Measurements from ENCODE around the gene ELF4. TPM values are rescaled to one million over a fixed set of nuclear protein-coding genes. Genes with fewer than 3 reads are reported as not detected.
A peak's percentile ranks its signal among the peaks of the same experiment; 100 is the strongest.

ELF4 gene
- total RNA-seq, 1 experiment from 2014 or later: 19.2 TPM

DNA sequence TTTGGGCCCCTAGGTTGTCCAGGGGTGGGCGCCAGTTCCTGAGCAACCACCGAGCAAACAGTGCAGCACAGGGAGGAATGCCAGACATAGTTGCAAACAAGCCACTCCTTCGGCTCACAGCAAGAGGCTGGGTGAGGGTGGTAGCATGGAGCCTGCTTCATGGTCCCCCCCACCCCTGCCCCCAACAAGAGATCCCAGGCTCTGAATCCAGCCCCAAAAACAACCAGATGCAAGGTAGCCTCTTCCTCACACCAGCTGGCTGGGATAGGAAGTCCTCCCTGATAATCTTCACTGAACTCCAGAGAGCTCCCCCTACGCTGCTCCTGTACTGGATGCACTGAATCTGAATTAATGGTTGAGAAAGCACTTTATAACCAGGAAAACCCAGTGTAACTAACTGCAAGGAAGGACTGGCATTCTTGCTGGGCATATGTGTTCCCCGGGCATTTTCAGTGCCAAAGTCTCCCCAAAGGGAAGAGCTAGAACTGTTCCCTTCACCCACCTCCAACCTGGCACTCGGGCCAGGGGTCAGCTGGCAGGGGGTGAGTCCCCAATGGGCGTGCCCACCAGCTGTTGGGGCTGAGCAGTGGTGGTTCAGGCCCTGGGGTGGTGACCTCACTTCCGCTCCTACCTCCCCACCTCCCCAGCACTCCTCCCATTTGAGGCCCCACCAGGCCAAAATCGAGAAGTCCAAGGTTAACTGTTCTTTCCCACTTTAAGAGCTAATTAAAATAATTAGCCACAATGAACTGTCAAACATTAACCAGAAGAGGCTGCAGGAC lies 1.5 kb downstream of the ELF4 start:
- Histone ChIP-seq H3K9ac (ENCODE audit: low read length) (peak overlapping the region; percentile 77), H3K36me3 (ENCODE audit: control insufficient read depth in 1 of 2, insufficient read depth in 2 of 2, low read length in 2 of 2) (no peaks in the 10 kb centered on the region), H4K20me1 (ENCODE audit: insufficient read depth) (no peaks in the 10 kb centered on the region), H3K4me2 (ENCODE audit: low read length) (peak overlapping the region; percentile 89), H3K79me2 (ENCODE audit: insufficient read depth, low read length) (peaks cover 53% of the 10 kb centered on the region), H3K9me3 (ENCODE audit: control insufficient read depth in 1 of 2, insufficient read depth in 1 of 2, low read depth in 1 of 2, low read length in 2 of 2) (no peaks in the 10 kb centered on the region), H2AFZ (ENCODE audit: low read depth, low read length, poor library complexity, severe bottlenecking) (no peak overlapping the region), H3K27ac (ENCODE audit: low read depth, low read length) (peak overlapping the region; percentile 90), H3K27me3 (ENCODE audit: insufficient read depth, low read length) (no peaks in the 10 kb centered on the region), H3K4me3 (replicated peaks in 1 of 2; ENCODE audit: low read depth in 1 of 2, low read length in 2 of 2) (peak overlapping the region; percentile 57 to 62), H3K4me1 (ENCODE audit: control insufficient read depth in 1 of 2, insufficient read depth in 2 of 2, low read length in 2 of 2) (peaks cover 11 to 36% of the 10 kb centered on the region in 2 experiments), H3K9me2 (ENCODE audit: insufficient read depth) (no peaks in the 10 kb centered on the region)
- no peak for TF ChIP-seq CTCF (IDR thresholded peaks at IDR 0.05 in 2 of 3, conservative IDR thresholded peaks at IDR 0.05 in 1 of 3; ENCODE audit: borderline replicate concordance in 1 of 3, insufficient read depth in 1 of 3, low read depth in 2 of 3, low read length in 2 of 3)
- ATAC-seq (peak; percentile 41), DNase-seq (ENCODE audit: low read depth, low spot score) (no peak)
- intact Hi-C loops (cut with micrococcal nuclease): no loop called here
- ChIA-PET POLR2A (interaction anchor here (1.0 kb wide), 1 partner anchor 20 kb away, joined by 4 read pairs; no protein-coding TSS in a partner anchor), RAD21 (ENCODE audit: low non-redundant PET in 1 of 2, low total read pairs in 2 of 2, uncharacterized antibody in 2 of 2, unreplicated experiment in 2 of 2) (no interaction called here), CTCF (interaction anchor here (0.9 kb wide), 1 partner anchor 12 kb away, joined by 4 read pairs; no protein-coding TSS in a partner anchor)
- TSS peak; percentile 29 for BruUV-seq (replicated peaks)

DNA sequence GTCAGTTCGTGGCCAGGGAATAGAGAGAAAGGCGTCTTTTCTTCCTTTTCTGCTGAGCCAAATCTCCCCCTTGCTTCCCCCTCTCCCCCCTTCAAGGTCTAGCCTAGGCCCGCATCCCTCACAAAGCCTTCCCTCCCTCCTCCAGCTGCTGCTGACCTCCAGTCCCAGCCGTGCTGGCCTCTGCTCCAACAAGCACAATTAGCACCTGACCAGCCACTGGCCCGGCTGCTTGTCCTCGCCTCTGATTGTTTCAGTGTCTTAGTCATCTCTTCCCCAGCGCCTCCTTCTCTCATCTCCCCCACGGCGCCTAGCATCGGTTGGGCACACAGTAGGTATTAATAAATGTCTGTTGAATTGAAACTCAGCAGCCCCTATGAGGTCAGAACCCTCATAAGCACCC lies 4.2 kb downstream of the ELF4 start:
- no peak for DNase-seq (ENCODE audit: low read depth, low spot score)
- H4K20me1 ChIP-seq (ENCODE audit: insufficient read depth): 0 out of 2 replicates have a peak, but pooled peaks cover 1% of the 10 kb centered on the region
- peaks cover 0 to 15% of the 10 kb centered on the region in 2 experiments; a peak in 3 of 4 replicates for H3K4me1 ChIP-seq (ENCODE audit: control insufficient read depth in 1 of 2, insufficient read depth in 2 of 2, low read length in 2 of 2)
- ATAC-seq: no peak
- no TSS peak for BruUV-seq (replicated peaks)
- no peaks in the 10 kb centered on the region for H3K27me3 ChIP-seq (ENCODE audit: insufficient read depth, low read length)
- H3K9me3 ChIP-seq (ENCODE audit: control insufficient read depth in 1 of 2, insufficient read depth in 1 of 2, low read depth in 1 of 2, low read length in 2 of 2): no peaks in the 10 kb centered on the region
- ChIA-PET RAD21 (ENCODE audit: low non-redundant PET in 1 of 2, low total read pairs in 2 of 2, uncharacterized antibody in 2 of 2, unreplicated experiment in 2 of 2) (no interaction called here), POLR2A (no interaction called here), CTCF (no interaction called here)
- no peak overlapping the region for H2AFZ ChIP-seq (ENCODE audit: low read depth, low read length, poor library complexity, severe bottlenecking)
- no peaks in the 10 kb centered on the region for H3K36me3 ChIP-seq (ENCODE audit: control insufficient read depth in 1 of 2, insufficient read depth in 2 of 2, low read length in 2 of 2)
- H3K4me3 ChIP-seq (replicated peaks in 1 of 2; ENCODE audit: low read depth in 1 of 2, low read length in 2 of 2): no peak overlapping the region
- H3K27ac ChIP-seq (ENCODE audit: low read depth, low read length): no peak overlapping the region
- no peak overlapping the region for H3K4me2 ChIP-seq (ENCODE audit: low read length)
- TF ChIP-seq ZNF274 (IDR thresholded peaks at IDR 0.05; ENCODE audit: low read depth, low read length): no peak
- no peak for TF ChIP-seq CTCF (IDR thresholded peaks at IDR 0.05 in 2 of 3, conservative IDR thresholded peaks at IDR 0.05 in 1 of 3; ENCODE audit: borderline replicate concordance in 1 of 3, insufficient read depth in 1 of 3, low read depth in 2 of 3, low read length in 2 of 3)
- TF ChIP-seq EZH2 (IDR thresholded peaks at IDR 0.05): no peak
- TF ChIP-seq RAD21 (IDR thresholded peaks at IDR 0.05; ENCODE audit: low read depth): no peak
- TF ChIP-seq ZFX (IDR thresholded peaks at IDR 0.05): no peak
- TF ChIP-seq SIN3A (IDR thresholded peaks at IDR 0.05; ENCODE audit: low read depth): no peak
- no peak for TF ChIP-seq FOSL1 (IDR thresholded peaks at IDR 0.05; ENCODE audit: low read depth)
- H3K9ac ChIP-seq (ENCODE audit: low read length): no peak overlapping the region
- H3K79me2 ChIP-seq (ENCODE audit: insufficient read depth, low read length): peaks cover 79% of the 10 kb centered on the region
- intact Hi-C loops (cut with micrococcal nuclease): no loop called here
- no peaks in the 10 kb centered on the region for H3K9me2 ChIP-seq (ENCODE audit: insufficient read depth)
